Naive thymus-derived CD8-positive, alpha-beta T cell (primary cell): Measurements from ENCODE around the gene TAGLN. TPM values are rescaled to one million over a fixed set of nuclear protein-coding genes. Genes with fewer than 3 reads are reported as not detected.

Experiments
- ATAC-seq, 2 donors: fragments of 150-1000 bp; cut with Tn5 transposase in 1 of 2; sonication (Bioruptor Pico), chemical (Tn5 transposase) in 1 of 2; 1 replicate in 1 of 2; 2 replicates in 1 of 2; pipeline ENCODE4 v1.10.0; 2021; ENCODE audit warnings: mild to moderate bottlenecking in 2 of 2, moderate library complexity in 2 of 2
- POLR2A ChIA-PET: fragments of 350-600 bp; sonication (Branson Sonifier 250); formaldehyde crosslinking; loops from one replicate; lab custom pipeline; 2021; ENCODE audit warnings: antibody characterized with exemption; lab: Charles Lee
- DNase-seq, 10 donors: peaks; one replicate each; pipeline versions ENCODE4 v3.0.0 to v3.0.0-alpha.2; 2020 to 2022
- H3K27ac Mint-ChIP-seq, 10 donors: one replicate each; pipeline ENCODE4 v1.8.0; 2020 to 2022; ENCODE audit warnings: mild to moderate bottlenecking in 10 of 10, mixed read lengths in 10 of 10, moderate library complexity in 4 of 10, inconsistent platforms in 1 of 10
- H3K27me3 Mint-ChIP-seq, 5 donors: one replicate each; pipeline ENCODE4 v1.8.0; 2021 to 2022; ENCODE audit warnings: mixed read lengths in 5 of 5
- H3K36me3 Mint-ChIP-seq, 3 donors: one replicate each; pipeline ENCODE4 v1.8.0; 2020 to 2022; ENCODE audit warnings: mixed read lengths in 3 of 3, mild to moderate bottlenecking in 2 of 3, inconsistent platforms in 1 of 3
- H3K4me1 Mint-ChIP-seq, 4 donors: one replicate each; pipeline ENCODE4 v1.8.0; 2021 to 2022; ENCODE audit warnings: mixed read lengths in 4 of 4
- H3K4me3 Mint-ChIP-seq, 10 donors: one replicate each; pipeline ENCODE4 v1.8.0; 2020 to 2022; ENCODE audit warnings: mild to moderate bottlenecking in 10 of 10, mixed read lengths in 10 of 10, moderate library complexity in 6 of 10, inconsistent platforms in 1 of 10
- H3K9me3 Mint-ChIP-seq, 9 donors: one replicate each; pipeline ENCODE4 v1.8.0; 2020 to 2022; ENCODE audit warnings: mixed read lengths in 9 of 9, mild to moderate bottlenecking in 3 of 9, inconsistent platforms in 1 of 9, moderate library complexity in 1 of 9
- polyA plus RNA-seq, 3 donors: library from polyadenylated mRNA; unstranded; fragments of 300-500 nt; fragmentation: Illumina TruSeq; gene quantifications; one replicate each; pipeline ENCODE4 v1.2.3, GENCODE V29; 2021
- total RNA-seq, 8 experiments: library from RNA in 2 of 8; stranded (reverse) in 2 of 8; gene quantifications; one replicate each; pipeline ENCODE4 v1.2.3 and lab custom pipeline; 2021 to 2026

Gene TAGLN
- total and polyA plus RNA-seq, 5 experiments from 2014 or later, result 0.13 to 14.4 (median 0.51) TPM

DNA sequence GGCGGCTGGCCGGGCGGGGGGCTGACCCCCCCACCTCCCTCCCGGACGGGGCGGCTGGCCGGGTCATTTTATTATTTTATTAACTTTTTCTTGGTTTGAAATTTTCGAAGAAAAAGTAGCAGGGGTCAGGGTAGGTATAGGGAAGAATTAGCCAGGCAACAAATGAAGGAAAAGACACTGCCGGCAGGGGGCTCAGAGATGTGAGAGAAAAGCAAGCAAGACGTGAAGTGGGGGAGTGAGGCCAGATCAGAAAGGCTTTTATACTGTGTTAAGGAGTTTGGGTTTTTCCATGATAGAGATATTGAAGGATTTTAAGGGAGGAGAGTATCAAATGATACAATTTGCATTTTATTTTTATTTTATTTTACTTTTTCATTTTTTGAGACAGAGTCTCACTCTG, 52.3 kb downstream of the TAGLN start:
- Mint-ChIP-seq H3K36me3 (peaks cover 7 to 70% (median 18%) of the 10 kb centered on the region in 3 donors), H3K4me3 (no peak overlapping the region)
- DNase-seq, result no peak

DNA sequence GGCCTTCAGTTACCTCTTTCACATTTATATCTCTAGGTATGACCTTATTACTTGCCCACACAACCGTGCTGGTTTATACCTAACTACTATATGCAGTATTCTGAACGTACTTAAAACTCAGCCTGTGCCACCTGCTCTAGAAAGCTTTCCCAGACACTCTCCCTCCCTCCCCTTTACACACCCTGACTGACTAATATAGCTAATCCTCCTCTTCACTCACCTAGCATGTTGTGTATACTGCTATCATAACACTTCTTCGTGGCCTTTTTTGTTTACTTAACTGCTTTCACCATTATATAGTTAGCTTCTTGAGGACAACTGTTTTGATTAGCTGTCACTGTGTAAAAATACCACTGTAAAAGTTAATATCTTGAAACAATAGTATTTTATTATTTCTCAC, 56.8 kb downstream of the TAGLN start:
- peaks cover 0 to 64% (median 15%) of the 10 kb centered on the region in 3 donors for H3K36me3 Mint-ChIP-seq
- POLR2A ChIA-PET, result no interaction called here
- no peaks in the 10 kb centered on the region for H3K27me3 Mint-ChIP-seq
- H3K27ac Mint-ChIP-seq, result peak overlapping the region in 2 of 10 donors; percentile 10 to 23
- peaks cover 0 to 2% (median under 1%) of the 10 kb centered on the region in 4 donors for H3K4me1 Mint-ChIP-seq
- no peak overlapping the region for H3K4me3 Mint-ChIP-seq
- DNase-seq, result no peak
- no peaks in the 10 kb centered on the region for H3K9me3 Mint-ChIP-seq
- no peak for ATAC-seq

More for the DNA sequence above, 52.3 kb downstream of the TAGLN start:
- Mint-ChIP-seq H3K27ac (no peak overlapping the region), H3K27me3 (no peaks in the 10 kb centered on the region), H3K9me3 (no peaks in the 10 kb centered on the region), H3K4me1 (peaks cover 0 to 2% (median 0%) of the 10 kb centered on the region in 4 donors)
- POLR2A ChIA-PET, result no interaction called here
- ATAC-seq, result no peak

DNA sequence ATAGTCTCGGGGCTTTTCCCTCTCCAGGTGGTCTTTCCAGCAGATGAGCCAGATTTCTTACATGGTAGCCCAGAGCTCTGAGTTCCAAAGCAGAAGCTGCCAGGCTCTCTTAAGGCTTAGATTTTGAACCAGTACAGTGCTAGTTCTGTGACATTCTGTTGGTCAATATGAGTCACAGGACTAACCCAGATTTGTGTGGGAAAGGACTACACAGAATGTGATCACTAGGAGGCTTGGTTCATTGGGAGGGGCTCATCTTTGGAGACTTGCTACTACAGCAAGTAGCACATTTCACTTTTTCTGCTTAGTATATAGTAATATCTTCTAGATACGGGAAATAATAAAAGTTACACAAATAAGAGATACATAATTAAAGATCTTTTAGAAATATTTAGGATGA, 57.4 kb downstream of the TAGLN start:
- no peaks in the 10 kb centered on the region for H3K27me3 Mint-ChIP-seq
- DNase-seq (no peak), ATAC-seq (no peak)
- no peak overlapping the region for H3K4me3 Mint-ChIP-seq
- H3K36me3 Mint-ChIP-seq, result peaks cover 0 to 64% (median 15%) of the 10 kb centered on the region in 3 donors
- H3K4me1 Mint-ChIP-seq, result peaks cover 0 to 2% (median under 1%) of the 10 kb centered on the region in 4 donors
- POLR2A ChIA-PET, result no interaction called here
- H3K27ac Mint-ChIP-seq, result peak overlapping the region in 1 of 10 donors; percentile 10
- no peaks in the 10 kb centered on the region for H3K9me3 Mint-ChIP-seq

Other genes with a start within 250 kb of the TAGLN start
- 10 to 100 TPM; 63.4 to 69.2 TPM for gene SIK3, start 100.9 kb upstream of the TAGLN start, total RNA-seq
- 10 to 100 TPM; 14.1 to 16.2 (median 15.2) TPM for gene SIK3, start 100.9 kb upstream of the TAGLN start, polyA plus RNA-seq
- gene PAFAH1B2, start 55.1 kb upstream of the TAGLN start, total RNA-seq, result 10 to 100 TPM; 59.2 to 60.5 TPM
- gene PAFAH1B2, start 55.1 kb upstream of the TAGLN start, polyA plus RNA-seq, result 10 to 100 TPM; 14.4 to 19.5 (median 18.3) TPM
- gene SIDT2, start 20.6 kb upstream of the TAGLN start, total RNA-seq, result 10 to 100 TPM; 48.0 to 63.0 TPM
- gene SIDT2, start 20.6 kb upstream of the TAGLN start, polyA plus RNA-seq, result 1 to 10 TPM; 2.3 to 3.1 (median 2.3) TPM
- 100 to 1,000 TPM; 277 to 296 TPM for gene PCSK7, start 32.7 kb downstream of the TAGLN start, total RNA-seq
- 10 to 100 TPM; 32.6 to 60.6 (median 47.8) TPM for gene PCSK7, start 32.7 kb downstream of the TAGLN start, polyA plus RNA-seq
- 10 to 100 TPM; 28.8 to 30.3 TPM for gene RNF214, start 33.3 kb downstream of the TAGLN start, total RNA-seq
- gene RNF214, start 33.3 kb downstream of the TAGLN start, polyA plus RNA-seq, result 10 to 100 TPM in 1 of 3 donors, 1 to 10 TPM in 2; 7.5 to 11.6 (median 9.3) TPM
- 10 to 100 TPM; 10.5 to 11.6 TPM for gene BACE1-AS, start 92.0 kb downstream of the TAGLN start, total RNA-seq
- under 1 TPM; 0.19 to 0.82 (median 0.21) TPM for gene BACE1-AS, start 92.0 kb downstream of the TAGLN start, polyA plus RNA-seq
- gene BACE1, start 116.9 kb downstream of the TAGLN start, total RNA-seq, result under 1 TPM; 0.25 to 0.29 TPM
- gene BACE1, start 116.9 kb downstream of the TAGLN start, polyA plus RNA-seq, result under 1 TPM in 2 of 3 donors, not detected in 1; 0.08 to 0.41 TPM
- gene CEP164, start 128.5 kb downstream of the TAGLN start, total RNA-seq, result 10 to 100 TPM; 38.6 to 45.4 TPM
- 10 to 100 TPM; 11.3 to 15.6 (median 14.9) TPM for gene CEP164, start 128.5 kb downstream of the TAGLN start, polyA plus RNA-seq